Skin of body (tissue), 3 donors: Measurements from ENCODE around the gene LRFN2. TPM values are rescaled to one million over a fixed set of nuclear protein-coding genes. Genes with fewer than 3 reads are reported as not detected.

ENCODE experiments used
- DNase-seq: peaks from one replicate; lab custom pipeline; 2025; lab: John Stamatoyannopoulos, UW
- small RNA-seq: library from RNA; depleted of rRNA; stranded (forward); fragments of <200 nt; gene quantifications from one replicate; pipeline ENCODE3, GENCODE V24; 2014; ENCODE audit warnings: low replicate concordance
- total RNA-seq: library from RNA; depleted of rRNA; stranded (reverse); fragments of >200 nt; gene quantifications from one replicate; pipeline ENCODE4 v1.2.3, GENCODE V29; 2014

The LRFN2 gene
- total RNA-seq, 1 donor from 2014 or later, result 0.49 TPM

- no peak for DNase-seq
Measured at GRCh38 chr6:40350747-40351217, 236.4 kb downstream of the LRFN2 start.

GRCh38 chr6:40349901-40350746 is 237.0 kb downstream of the LRFN2 start:
- no peak for DNase-seq

- DNase-seq, result no peak
Measured at GRCh38 chr6:40349123-40349900, 237.9 kb downstream of the LRFN2 start.

- no peak for DNase-seq
Measured at GRCh38 chr6:40348591-40348990, 238.6 kb downstream of the LRFN2 start.

- DNase-seq, result no peak
Measured at GRCh38 chr6:40347571-40348011, 239.6 kb downstream of the LRFN2 start.

- no peak for DNase-seq
Measured at GRCh38 chr6:40346246-40346645, 240.9 kb downstream of the LRFN2 start.

GRCh38 chr6:40344566-40345167 is 242.5 kb downstream of the LRFN2 start:
- no peak for DNase-seq

- DNase-seq, result peak; percentile 6
Measured at GRCh38 chr6:40343877-40344565, 243.1 kb downstream of the LRFN2 start.

- no peak for DNase-seq
Measured at GRCh38 chr6:40343318-40343876, 243.8 kb downstream of the LRFN2 start.

GRCh38 chr6:40342723-40343122 is 244.4 kb downstream of the LRFN2 start:
- no peak for DNase-seq

GRCh38 chr6:40341726-40342125 is 245.4 kb downstream of the LRFN2 start:
- no peak for DNase-seq

Small RNAs within 50 kb of the gene (small RNA-seq; reads per million reads assigned to genes)
- gene RNU6-250P, result not detected
